GM12801 (cell line): ENCODE data around the gene INSC.

Experiments used
- TF ChIP-seq, protein P1 (sequence below): IDR thresholded peaks from one replicate; pipeline ENCODE4 v1.5.1; 2011; ENCODE audit warnings: control low read depth; ENCODE audit not compliant: insufficient read length; ENCODE audit errors: extremely low read depth

INSC gene

GRCh38 chr11:15166204-15166603, 51.5 kb downstream of the INSC start:
- TF ChIP-seq, protein P1, sequence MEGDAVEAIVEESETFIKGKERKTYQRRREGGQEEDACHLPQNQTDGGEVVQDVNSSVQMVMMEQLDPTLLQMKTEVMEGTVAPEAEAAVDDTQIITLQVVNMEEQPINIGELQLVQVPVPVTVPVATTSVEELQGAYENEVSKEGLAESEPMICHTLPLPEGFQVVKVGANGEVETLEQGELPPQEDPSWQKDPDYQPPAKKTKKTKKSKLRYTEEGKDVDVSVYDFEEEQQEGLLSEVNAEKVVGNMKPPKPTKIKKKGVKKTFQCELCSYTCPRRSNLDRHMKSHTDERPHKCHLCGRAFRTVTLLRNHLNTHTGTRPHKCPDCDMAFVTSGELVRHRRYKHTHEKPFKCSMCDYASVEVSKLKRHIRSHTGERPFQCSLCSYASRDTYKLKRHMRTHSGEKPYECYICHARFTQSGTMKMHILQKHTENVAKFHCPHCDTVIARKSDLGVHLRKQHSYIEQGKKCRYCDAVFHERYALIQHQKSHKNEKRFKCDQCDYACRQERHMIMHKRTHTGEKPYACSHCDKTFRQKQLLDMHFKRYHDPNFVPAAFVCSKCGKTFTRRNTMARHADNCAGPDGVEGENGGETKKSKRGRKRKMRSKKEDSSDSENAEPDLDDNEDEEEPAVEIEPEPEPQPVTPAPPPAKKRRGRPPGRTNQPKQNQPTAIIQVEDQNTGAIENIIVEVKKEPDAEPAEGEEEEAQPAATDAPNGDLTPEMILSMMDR: no peak

DNA sequence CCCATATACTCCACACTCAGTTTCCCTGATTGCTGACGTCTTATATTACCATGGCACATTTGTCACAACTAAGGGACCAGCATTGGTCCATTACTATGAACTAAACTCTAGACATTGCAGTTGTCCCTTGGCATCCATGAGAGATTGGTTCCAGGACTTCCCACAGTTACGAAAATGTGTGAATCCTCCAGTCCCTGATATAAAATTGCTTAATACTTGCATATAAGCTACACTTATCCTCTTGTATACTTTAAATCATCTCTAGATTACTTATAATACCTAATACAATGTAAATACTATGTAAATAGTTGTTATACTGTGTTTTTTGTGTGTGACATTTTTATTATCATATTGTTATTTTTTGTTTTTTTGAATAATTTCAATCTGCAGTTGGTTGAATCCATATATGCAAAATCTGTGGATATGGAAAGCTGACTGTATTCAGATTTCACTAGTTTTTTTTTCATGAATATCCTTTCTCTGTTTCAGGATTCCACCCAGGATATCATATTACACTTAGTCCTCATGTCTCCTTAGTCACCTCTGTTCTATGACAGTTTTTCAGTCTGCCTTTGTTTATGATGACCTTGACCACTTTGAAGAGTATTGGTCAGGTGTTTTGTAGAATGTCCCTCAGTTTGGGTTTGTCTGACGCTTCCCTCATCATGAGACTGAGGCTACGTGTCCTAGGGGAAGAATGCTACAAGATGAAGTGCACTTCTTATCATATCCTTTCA, 55.3 kb downstream of the INSC start:
- TF ChIP-seq, protein P1: no peak

GRCh38 chr11:15170698-15171097, 56.0 kb downstream of the INSC start:
- TF ChIP-seq, protein P1: no peak

DNA sequence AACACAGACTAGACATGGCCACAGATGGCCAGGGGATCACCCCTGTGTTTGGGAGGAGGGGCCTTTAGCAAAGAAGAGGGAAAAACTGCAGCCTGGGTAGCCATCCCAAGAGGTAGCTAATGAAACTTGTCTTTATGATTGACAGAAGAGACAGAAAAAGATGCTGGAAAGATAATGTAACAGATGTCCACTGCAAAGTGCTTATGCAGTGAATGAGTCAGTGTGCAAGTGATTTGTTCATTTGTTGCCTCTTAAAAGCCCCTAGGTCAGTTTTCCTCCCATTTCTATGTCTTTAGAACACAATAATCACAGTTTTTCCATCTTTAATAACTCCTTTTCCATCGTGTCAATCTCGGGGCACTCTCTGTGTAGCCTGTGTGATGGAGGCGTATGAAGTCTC, 57.2 kb downstream of the INSC start:
- TF ChIP-seq, protein P1: no peak

DNA sequence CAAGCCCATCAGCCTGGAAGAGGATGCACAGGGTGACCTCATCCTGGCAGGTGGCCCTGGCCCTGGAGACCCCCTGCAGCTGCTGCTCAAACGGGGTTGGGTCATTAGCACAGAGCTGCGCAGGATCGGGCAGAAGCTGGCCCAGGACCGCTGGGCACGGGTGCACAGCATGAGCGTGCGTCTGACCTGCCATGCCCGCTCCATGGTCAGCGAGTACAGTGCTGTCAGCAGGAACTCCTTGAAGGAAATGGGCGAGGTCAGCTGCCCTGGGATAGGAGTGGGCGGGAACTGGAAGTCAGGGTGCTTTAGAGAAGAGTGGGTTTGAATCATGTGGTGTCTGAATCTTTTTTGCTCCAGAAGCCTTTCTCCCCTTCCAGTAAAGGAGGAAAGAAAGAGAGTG, 61.1 kb downstream of the INSC start:
- TF ChIP-seq, protein P1: no peak

GRCh38 chr11:15176646-15177163, 62.0 kb downstream of the INSC start:
- TF ChIP-seq, protein P1: no peak

DNA sequence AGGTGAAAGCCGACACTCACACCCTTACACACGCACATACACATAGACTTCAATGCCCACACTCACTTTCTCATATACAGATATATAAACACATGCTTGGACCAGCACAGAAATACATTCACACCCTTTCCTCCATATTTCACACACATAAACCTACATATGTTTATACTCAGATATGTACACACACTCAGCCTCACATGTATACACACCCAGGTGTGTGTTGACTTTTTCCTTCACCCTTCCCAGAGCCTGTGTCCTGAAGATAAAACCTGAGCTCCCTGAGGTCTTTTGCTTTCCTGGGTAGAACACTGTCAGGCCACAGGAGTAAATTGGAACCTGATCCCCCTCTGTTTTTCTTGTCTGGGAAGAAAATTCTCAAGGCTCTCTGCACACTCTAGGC, 62.8 kb downstream of the INSC start:
- TF ChIP-seq, protein P1: no peak

GRCh38 chr11:15178214-15178613, 63.5 kb downstream of the INSC start:
- TF ChIP-seq, protein P1: no peak
